Endothelial cell of umbilical vein (primary cell): ENCODE measurements around the gene TOM1L2. TPM values are rescaled to one million over a fixed set of nuclear protein-coding genes. Genes with fewer than 3 reads are reported as not detected.
A peak's percentile ranks its signal among the peaks of the same experiment; 100 is the strongest.

ENCODE experiments used
- BruUV-seq: library from RNA; stranded (reverse); fragments of 400-500 nt; replicated peaks from 2 replicates; lab custom pipeline; 2021; lab: Mats Ljungman, UMichigan
- CTCF ChIA-PET: fragments of 300-600, 350-600 bp; sonication (Branson Sonifier 250); formaldehyde crosslinking; loops from one replicate; lab custom pipeline; 2021; ENCODE audit warnings: antibody characterized with exemption, inconsistent platforms; lab: Charles Lee
- POLR2A ChIA-PET: fragments of 300-600, 350-600 bp; sonication (Branson Sonifier 250); formaldehyde crosslinking; loops from one replicate; lab custom pipeline; 2021; ENCODE audit warnings: antibody characterized with exemption, inconsistent platforms; lab: Charles Lee
- DNase-seq: peaks from one replicate; pipeline ENCODE4 v3.0.0-alpha.2; 2011; ENCODE audit warnings: low read depth, low spot score
- FAIRE-seq: peaks from 2 replicates; lab custom pipeline; 2011; peaks lifted over from hg19 to GRCh38; lab: Jason Lieb, UNC
- H2AFZ ChIP-seq: 2 replicates; pipeline ENCODE4 v1.6.0; 2012; ENCODE audit warnings: low read depth, low read length, control low read depth, inconsistent platforms
- H3K27ac ChIP-seq: 2 replicates; pipeline ENCODE4 v1.5.1; 2011; ENCODE audit warnings: low read depth, mild to moderate bottlenecking, control low read depth, low read length, moderate library complexity; ENCODE audit not compliant: insufficient read depth
- H3K27me3 ChIP-seq, 2 experiments: 2 replicates each; pipeline versions ENCODE4 v1.6.0 to v1.6.1; 2011; ENCODE audit warnings: low read length in 2 of 2, mixed read lengths in 1 of 2; ENCODE audit not compliant: control insufficient read depth in 2 of 2, insufficient read depth in 2 of 2
- H3K36me3 ChIP-seq, 2 experiments: 2 replicates in 1 of 2; 3 replicates in 1 of 2; pipeline ENCODE4 v1.5.1; 2011; ENCODE audit warnings: low read length in 2 of 2, mild to moderate bottlenecking in 1 of 2, moderate library complexity in 1 of 2; ENCODE audit not compliant: control insufficient read depth in 2 of 2, insufficient read depth in 2 of 2; ENCODE audit errors: extremely low read depth in 1 of 2
- H3K4me1 ChIP-seq: 3 replicates; pipeline ENCODE4 v1.5.1; 2011; ENCODE audit warnings: mild to moderate bottlenecking, low read length; ENCODE audit not compliant: control insufficient read depth, insufficient read depth; ENCODE audit errors: extremely low read depth
- H3K4me2 ChIP-seq: 2 replicates; pipeline ENCODE4 v1.6.1; 2011; ENCODE audit warnings: low read length, control low read depth, mixed read lengths; ENCODE audit not compliant: insufficient read depth
- H3K4me3 ChIP-seq, 3 experiments: fragments of 200-600 bp in 1 of 3; sonication (generic), shearing (Covaris generic) in 1 of 3; replicated peaks in 1 of 3; 2 replicates each; pipeline ENCODE4 v1.5.1; 2011 to 2016; ENCODE audit warnings: control low read depth in 3 of 3, low read length in 3 of 3, mild to moderate bottlenecking in 2 of 3, inconsistent platforms in 1 of 3, low read depth in 1 of 3, moderate library complexity in 1 of 3; ENCODE audit not compliant: insufficient read depth in 1 of 3
- H3K79me2 ChIP-seq: 2 replicates; pipeline ENCODE4 v1.6.0; 2012; ENCODE audit warnings: low read length, inconsistent platforms; ENCODE audit not compliant: control insufficient read depth, insufficient read depth
- H3K9ac ChIP-seq: replicated peaks from 2 replicates; pipeline ENCODE3; 2011; ENCODE audit warnings: low read length, control low read depth; ENCODE audit not compliant: insufficient read depth; ENCODE audit errors: extremely low read depth
- H3K9me1 ChIP-seq: replicated peaks from 3 replicates; pipeline ENCODE4 v1.6.0; 2011; ENCODE audit warnings: mild to moderate bottlenecking, low read length; ENCODE audit not compliant: control insufficient read depth, insufficient read depth; ENCODE audit errors: extremely low read depth
- H3K9me3 ChIP-seq: replicated peaks from 2 replicates; pipeline ENCODE4 v1.5.1; 2012; ENCODE audit warnings: low read length, inconsistent platforms; ENCODE audit not compliant: control insufficient read depth, insufficient read depth
- H4K20me1 ChIP-seq: replicated peaks from 2 replicates; pipeline ENCODE3; 2011; ENCODE audit warnings: mild to moderate bottlenecking, low read length; ENCODE audit not compliant: control insufficient read depth, insufficient read depth; ENCODE audit errors: extremely low read depth
- EZH2 ChIP-seq: IDR thresholded peaks from 2 replicates; pipeline ENCODE4 v1.6.1; 2012; ENCODE audit warnings: borderline replicate concordance, low read depth, mild to moderate bottlenecking, moderate library complexity, low read length, inconsistent platforms; ENCODE audit not compliant: severe bottlenecking
- FOS ChIP-seq: IDR thresholded peaks from 2 replicates; pipeline ENCODE4 v1.6.1; 2011; ENCODE audit warnings: mild to moderate bottlenecking, low read length, moderate library complexity, borderline replicate concordance; ENCODE audit not compliant: insufficient read depth
- GATA2 ChIP-seq: IDR thresholded peaks from 2 replicates; pipeline ENCODE4 v1.7.0; 2011; ENCODE audit warnings: low read depth, mild to moderate bottlenecking, moderate library complexity, mixed read lengths, low read length; ENCODE audit not compliant: insufficient read length, insufficient read depth
- POLR2A ChIP-seq: IDR thresholded peaks from 2 replicates; pipeline ENCODE4 v1.6.1; 2012; ENCODE audit warnings: low read depth, mild to moderate bottlenecking, control low read depth, low read length
- POLR2AphosphoS5 ChIP-seq: IDR thresholded peaks from 2 replicates; pipeline ENCODE4 v1.6.1; 2012; ENCODE audit warnings: low read depth, mild to moderate bottlenecking, control low read depth, low read length, moderate library complexity; ENCODE audit not compliant: insufficient read depth
- dilution Hi-C: fragments of 300-500 bp; cut with MboI; formaldehyde crosslinking; loops from one replicate; pipeline ENCODE4 v1.15.0; 2019; ENCODE audit warnings: low sequenced_read_pairs; ENCODE audit not compliant: extremely low pct_ligation_motif_present
- intact Hi-C: fragments of 100-400 bp; cut with micrococcal nuclease; formaldehyde crosslinking; loops from one replicate; pipeline ENCODE4 v1.10.0; 2022
- polyA plus RNA-seq, 4 experiments: library from polyadenylated mRNA; depleted of rRNA in 3 of 4; stranded (reverse) in 3 of 4; unstranded in 1 of 4; fragments of >200 nt; gene quantifications; 2 replicates each; pipeline versions ENCODE4 v1.2.1 to v1.2.3, GENCODE V29; 2011 to 2012; ENCODE audit warnings: missing spikeins in 1 of 4
- total RNA-seq: library from RNA; stranded (reverse); gene quantifications from 2 replicates; pipeline ENCODE4 v1.2.3, GENCODE V29; 2021
- TF ChIP-seq, protein P1 (sequence below), 2 donors: IDR thresholded peaks; 1 replicate in 1 of 2; 2 replicates in 1 of 2; pipeline ENCODE4 v1.5.1; 2011; ENCODE audit warnings: low read length in 2 of 2, mild to moderate bottlenecking in 2 of 2, moderate library complexity in 2 of 2, control low read depth in 1 of 2, inconsistent platforms in 1 of 2, low read depth in 1 of 2; ENCODE audit not compliant: insufficient read depth in 1 of 2; ENCODE audit errors: extremely low read depth in 1 of 2

Gene TOM1L2
- total and polyA plus RNA-seq, 2 donors (not counting 3 experiments of a cell fraction or from before 2014, with no cell fraction given), result 31.7 to 37.6 TPM

GRCh38 chr17:17797119-17797809, 174.9 kb downstream of the TOM1L2 start:
- intact Hi-C loops (no loop called here), dilution Hi-C loops (no loop called here)
- H3K4me3 ChIP-seq, result no peak overlapping the region
- TSS peak; percentile 2 for BruUV-seq
- no peak overlapping the region for H2AFZ ChIP-seq
- H3K27me3 ChIP-seq, result no peaks in the 10 kb centered on the region
- no peak for DNase-seq
- ChIA-PET CTCF (no interaction called here), POLR2A (no interaction called here)
- no peaks in the 10 kb centered on the region for H4K20me1 ChIP-seq
- TF ChIP-seq, protein P1, sequence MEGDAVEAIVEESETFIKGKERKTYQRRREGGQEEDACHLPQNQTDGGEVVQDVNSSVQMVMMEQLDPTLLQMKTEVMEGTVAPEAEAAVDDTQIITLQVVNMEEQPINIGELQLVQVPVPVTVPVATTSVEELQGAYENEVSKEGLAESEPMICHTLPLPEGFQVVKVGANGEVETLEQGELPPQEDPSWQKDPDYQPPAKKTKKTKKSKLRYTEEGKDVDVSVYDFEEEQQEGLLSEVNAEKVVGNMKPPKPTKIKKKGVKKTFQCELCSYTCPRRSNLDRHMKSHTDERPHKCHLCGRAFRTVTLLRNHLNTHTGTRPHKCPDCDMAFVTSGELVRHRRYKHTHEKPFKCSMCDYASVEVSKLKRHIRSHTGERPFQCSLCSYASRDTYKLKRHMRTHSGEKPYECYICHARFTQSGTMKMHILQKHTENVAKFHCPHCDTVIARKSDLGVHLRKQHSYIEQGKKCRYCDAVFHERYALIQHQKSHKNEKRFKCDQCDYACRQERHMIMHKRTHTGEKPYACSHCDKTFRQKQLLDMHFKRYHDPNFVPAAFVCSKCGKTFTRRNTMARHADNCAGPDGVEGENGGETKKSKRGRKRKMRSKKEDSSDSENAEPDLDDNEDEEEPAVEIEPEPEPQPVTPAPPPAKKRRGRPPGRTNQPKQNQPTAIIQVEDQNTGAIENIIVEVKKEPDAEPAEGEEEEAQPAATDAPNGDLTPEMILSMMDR (IDR thresholded peaks at IDR 0.05; ENCODE audit: extremely low read depth in 1 of 2, insufficient read depth in 1 of 2, low read depth in 1 of 2, low read length in 2 of 2), result no peak
- H3K9me1 ChIP-seq, result no peaks in the 10 kb centered on the region
- no peaks in the 10 kb centered on the region for H3K79me2 ChIP-seq
- FAIRE-seq, result no peak
- H3K27ac ChIP-seq, result no peak overlapping the region
- no peak overlapping the region for H3K9ac ChIP-seq
- H3K9me3 ChIP-seq, result no peaks in the 10 kb centered on the region
- no peak overlapping the region for H3K4me2 ChIP-seq
- no peaks in the 10 kb centered on the region for H3K4me1 ChIP-seq
- H3K36me3 ChIP-seq, result peaks cover 7 to 57% of the 10 kb centered on the region in 2 experiments

- Histone ChIP-seq H3K36me3 (peaks cover 7 to 55% of the 10 kb centered on the region in 2 experiments), H3K4me2 (no peak overlapping the region), H3K79me2 (no peaks in the 10 kb centered on the region), H2AFZ (no peak overlapping the region), H3K27me3 (no peaks in the 10 kb centered on the region), H3K9me3 (no peaks in the 10 kb centered on the region), H3K27ac (no peak overlapping the region), H3K4me1 (no peaks in the 10 kb centered on the region), H3K4me3 (no peak overlapping the region), H3K9ac (no peak overlapping the region), H4K20me1 (no peaks in the 10 kb centered on the region), H3K9me1 (no peaks in the 10 kb centered on the region)
- dilution Hi-C loops, result no loop called here
- no peak for TF ChIP-seq POLR2A
- TF ChIP-seq GATA2, result no peak
- TF ChIP-seq, protein P1 (IDR thresholded peaks at IDR 0.05; ENCODE audit: extremely low read depth in 1 of 2, insufficient read depth in 1 of 2, low read depth in 1 of 2, low read length in 2 of 2), result no peak
- no peak for TF ChIP-seq FOS
- no peak for TF ChIP-seq POLR2AphosphoS5
- TF ChIP-seq EZH2, result no peak
- no TSS peak for BruUV-seq
- DNase-seq (no peak), FAIRE-seq (no peak)
- intact Hi-C loops, result no loop called here
- ChIA-PET CTCF (no interaction called here), POLR2A (no interaction called here)
These were observed 175.5 kb downstream of the TOM1L2 start for GRCh38 chr17:17796787-17797061.
